ENCODE results near the gene NOL4L.

- no peak for TF ChIP-seq CTCF (conservative IDR thresholded peaks at IDR 0.05)
- no peak for TF ChIP-seq EZH2 (IDR thresholded peaks at IDR 0.05; ENCODE audit: low read depth)
Observed at GRCh38 chr20:32478576-32478975, 106.6 kb downstream of the NOL4L start.
